SIG-M5 treated with dmso at 0.1 percent for 504 hours (cell line): Measurements from ENCODE around the gene AACS.
"Not testable (repeated sequence)": the region's sequence is repeated elsewhere in the genome, so short reads cannot be mapped to it uniquely, and the experiment has no call there.

Experiments
- DNase-seq: peaks from one replicate; lab custom pipeline; 2025; ENCODE audit not compliant: unreplicated experiment; lab: John Stamatoyannopoulos, UW

AACS gene

GRCh38 chr12:125091401-125091800 is 26.2 kb downstream of the AACS start:
- DNase-seq, result no peak

DNA sequence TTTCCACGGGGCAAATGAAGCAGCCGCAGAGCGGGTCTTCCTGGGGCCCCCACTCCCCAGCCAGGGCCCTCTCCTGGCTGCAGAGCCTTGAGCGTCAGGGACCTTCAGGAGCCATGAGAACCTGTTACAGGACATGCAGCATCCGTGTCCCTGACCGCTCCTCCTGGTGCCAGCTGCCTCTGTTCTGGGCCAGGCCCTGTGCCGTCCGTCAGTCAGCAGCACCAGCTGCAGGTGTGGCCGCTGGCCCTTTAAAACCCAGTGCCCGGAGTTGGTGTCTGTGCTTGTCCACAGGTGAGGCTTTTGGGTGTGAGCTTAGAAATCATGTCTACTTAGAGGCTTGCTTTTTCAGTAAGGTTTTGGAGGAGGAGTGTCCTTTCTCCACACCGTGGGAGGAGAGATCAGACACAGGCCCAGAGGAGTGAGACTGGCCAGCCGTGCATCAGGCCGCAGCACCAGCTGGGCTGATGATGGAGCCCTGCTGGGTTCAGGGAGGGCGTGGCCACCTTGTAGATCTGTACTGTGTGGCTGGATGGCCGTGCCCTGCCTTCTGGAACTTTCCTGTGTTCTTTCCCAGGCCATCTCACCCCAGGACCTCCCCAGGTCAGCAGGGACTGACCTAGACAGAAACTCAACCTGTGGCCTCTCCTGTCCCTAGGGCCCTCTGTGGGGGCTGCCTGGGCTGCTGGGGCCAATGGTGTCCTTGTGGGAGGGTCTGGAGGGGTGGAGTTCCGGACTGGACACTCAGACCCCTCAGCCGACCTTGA is 27.1 kb downstream of the AACS start:
- DNase-seq, result no peak

DNA sequence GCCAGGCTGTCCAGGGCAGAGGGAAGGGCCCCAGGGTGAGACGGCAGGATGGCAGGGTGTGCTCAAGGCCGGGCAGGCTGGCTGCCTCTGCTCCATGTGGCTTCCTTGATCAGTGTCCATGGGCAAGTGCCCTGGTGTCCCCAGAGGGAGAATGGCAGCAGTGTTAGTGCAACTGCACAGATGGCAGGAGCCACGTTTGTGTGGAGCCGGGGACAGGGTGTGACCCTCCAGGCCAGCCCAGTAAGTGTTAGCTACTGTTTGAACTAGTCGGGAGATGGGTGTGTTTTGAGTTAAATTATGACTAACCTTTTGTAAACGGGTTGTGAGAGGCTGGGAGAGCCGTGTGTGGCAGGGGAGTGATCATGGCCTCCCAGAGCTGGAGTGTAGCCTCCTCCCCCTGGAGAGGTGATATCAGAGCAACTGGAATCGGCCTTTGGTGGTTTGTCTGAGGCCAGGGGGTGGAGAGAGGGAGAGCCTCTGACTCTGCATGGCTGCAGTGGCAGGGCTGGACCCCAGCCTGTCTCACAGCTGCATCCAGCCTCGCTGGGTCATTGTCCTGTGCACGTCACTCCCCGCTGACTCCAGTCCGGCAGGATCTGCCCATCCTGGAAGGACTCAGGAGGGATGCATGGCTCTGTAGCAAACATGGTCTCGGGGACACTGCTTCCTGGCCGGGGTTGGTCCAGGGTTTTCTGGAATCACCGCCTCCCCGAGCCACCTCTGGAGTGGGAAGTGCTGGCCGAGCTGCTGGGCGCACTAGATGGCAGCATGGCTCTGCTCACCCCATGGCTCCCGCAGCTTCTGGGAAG is 27.8 kb downstream of the AACS start:
- no peak for DNase-seq

GRCh38 chr12:125093681-125094330 is 28.6 kb downstream of the AACS start:
- DNase-seq, result no peak

DNA sequence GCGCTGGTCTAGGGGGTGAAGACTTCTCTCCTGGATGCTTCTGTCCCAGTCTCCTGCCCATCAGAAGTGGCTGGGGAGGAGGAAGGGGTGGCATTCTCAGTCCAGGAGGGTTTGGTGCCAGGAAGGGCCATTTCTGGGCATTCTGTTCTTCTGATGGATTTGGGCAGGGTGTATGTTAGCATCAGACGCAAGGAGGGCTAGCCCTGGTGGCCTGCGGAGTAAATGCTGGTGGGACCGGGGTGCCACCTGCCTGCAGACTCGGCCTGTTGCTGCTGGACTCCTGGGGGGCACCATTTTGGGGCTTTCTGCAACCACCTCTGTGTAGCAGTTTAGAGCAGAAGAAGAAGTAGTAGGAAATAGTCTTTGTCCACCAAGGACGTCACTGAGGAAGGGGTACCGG is 31.7 kb downstream of the AACS start:
- DNase-seq, result no peak

DNA sequence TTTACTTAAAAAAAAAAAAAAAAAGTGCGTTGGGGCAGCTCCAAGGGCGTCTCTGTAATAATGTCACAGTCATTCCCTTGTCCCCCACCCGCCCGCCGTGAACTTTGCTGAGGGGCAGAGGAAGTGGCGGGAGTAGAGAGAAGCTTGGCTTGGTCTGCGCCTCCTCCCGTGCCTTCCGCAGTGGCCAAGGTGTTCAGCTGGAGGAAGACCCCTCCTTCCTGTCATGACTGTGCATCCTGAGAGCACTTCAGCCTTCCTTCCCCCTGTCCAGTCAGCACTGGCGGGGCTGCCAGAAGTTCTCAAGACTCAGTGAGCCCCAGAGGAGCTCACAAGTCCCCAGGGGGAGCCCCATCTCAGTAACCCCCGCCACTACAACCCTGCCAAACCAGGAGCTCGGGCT is 32.2 kb downstream of the AACS start:
- DNase-seq, result no peak

DNA sequence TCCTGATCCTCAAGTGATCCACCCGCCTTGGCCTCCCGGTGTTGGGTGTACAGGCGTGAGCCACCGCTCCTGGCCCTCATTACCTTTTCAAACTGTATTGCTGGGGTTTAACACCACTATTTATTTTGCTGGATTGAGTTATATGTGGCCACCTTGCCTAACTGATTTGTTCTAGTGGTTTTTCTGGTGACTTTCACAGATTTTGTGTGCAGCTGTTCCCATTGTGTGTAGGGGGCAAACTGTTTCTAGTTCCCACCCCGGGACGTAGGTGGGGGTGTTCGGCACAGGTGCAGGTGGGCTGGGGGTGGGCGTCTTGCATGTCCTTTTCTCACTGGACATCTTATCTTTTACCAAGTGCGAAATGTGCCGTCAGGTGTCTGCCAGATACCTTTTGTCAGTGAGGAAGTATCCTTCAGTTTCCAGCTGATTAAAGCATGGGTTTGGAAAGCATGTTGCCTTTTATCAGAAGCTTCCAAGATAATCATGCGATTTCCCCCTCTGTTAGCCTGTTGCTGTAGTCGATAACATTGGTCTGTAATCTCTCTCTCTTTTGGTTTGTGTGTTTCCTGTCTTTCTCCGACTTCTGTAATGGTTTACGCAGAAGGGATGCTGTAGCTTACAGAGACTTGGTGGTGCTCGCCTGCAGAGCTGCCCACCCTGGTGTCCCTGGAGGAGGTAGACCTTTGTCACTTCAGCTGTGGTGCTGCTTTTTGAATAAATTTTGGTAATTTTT is 33.6 kb downstream of the AACS start:
- DNase-seq, result no peak

- DNase-seq, result no peak
Observed at GRCh38 chr12:125099409-125099782, 34.2 kb downstream of the AACS start.

- DNase-seq, result no peak
Observed at GRCh38 chr12:125100551-125101434, 35.6 kb downstream of the AACS start.

- no peak for DNase-seq
Observed at GRCh38 chr12:125104982-125105381, 39.7 kb downstream of the AACS start.

GRCh38 chr12:125105600-125105999 is 40.4 kb downstream of the AACS start:
- DNase-seq, result no peak

GRCh38 chr12:125110641-125111360 is 45.6 kb downstream of the AACS start:
- DNase-seq, result no peak

GRCh38 chr12:125111403-125111802 is 46.2 kb downstream of the AACS start:
- DNase-seq, result no peak

DNA sequence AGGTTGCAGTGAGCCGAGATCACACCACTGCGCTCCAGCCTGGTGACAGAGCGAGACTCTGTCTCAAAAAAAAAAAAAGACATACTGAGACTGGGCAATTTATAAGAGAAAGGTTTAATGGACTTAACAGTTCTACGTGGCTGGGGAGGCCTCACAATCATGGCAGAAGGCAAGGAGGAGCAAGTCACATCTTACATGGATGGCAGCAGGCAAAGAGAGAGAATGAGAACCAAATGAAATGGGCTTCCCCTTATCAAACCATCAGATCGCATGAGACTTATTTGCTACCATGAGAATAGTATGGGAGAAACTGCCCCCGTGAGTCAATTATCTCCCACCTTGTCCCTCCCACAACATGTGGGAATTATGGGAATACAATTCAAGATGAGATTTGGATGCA is 47.4 kb downstream of the AACS start:
- not testable (repeated sequence) for DNase-seq

DNA sequence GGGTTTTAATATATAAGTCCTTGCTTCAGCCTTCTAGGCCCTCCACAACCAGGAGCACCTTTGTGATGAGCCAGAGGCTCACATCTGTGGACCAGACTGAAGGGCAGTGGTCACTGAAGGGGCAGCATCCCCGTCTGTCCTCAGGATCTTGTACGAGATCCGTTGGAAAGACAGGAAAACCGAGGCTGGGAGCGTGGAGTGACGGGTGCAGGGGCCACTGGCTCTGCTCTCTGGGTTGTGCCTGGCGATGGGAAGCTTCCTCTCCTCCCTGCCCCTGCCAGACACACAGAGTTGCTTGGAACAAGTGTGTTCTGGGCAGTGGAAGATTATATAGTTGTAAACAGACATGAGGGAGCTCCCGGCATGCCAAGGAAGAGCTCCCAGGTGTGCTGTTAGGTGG is 48.0 kb downstream of the AACS start:
- no peak for DNase-seq

DNA sequence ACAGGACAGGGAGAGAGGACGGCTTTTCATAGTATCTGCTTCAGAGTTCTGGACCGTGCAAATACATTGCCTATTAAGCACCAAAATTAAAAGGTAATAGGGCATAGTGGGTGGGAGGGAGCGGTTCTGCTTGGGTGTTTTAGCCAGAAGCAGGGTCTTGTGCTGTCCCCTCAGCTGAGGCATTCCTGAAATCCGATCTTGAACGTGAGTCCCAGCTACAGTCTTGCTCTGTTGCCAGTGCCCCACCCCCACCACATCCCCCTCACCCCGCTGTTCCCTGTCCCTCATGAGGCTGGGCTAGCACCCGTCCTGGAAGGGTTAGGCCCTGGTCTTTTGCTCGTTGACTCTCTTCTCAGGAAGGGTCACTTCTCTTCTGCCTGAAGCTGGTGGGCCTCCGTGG is 48.6 kb downstream of the AACS start:
- no peak for DNase-seq

DNA sequence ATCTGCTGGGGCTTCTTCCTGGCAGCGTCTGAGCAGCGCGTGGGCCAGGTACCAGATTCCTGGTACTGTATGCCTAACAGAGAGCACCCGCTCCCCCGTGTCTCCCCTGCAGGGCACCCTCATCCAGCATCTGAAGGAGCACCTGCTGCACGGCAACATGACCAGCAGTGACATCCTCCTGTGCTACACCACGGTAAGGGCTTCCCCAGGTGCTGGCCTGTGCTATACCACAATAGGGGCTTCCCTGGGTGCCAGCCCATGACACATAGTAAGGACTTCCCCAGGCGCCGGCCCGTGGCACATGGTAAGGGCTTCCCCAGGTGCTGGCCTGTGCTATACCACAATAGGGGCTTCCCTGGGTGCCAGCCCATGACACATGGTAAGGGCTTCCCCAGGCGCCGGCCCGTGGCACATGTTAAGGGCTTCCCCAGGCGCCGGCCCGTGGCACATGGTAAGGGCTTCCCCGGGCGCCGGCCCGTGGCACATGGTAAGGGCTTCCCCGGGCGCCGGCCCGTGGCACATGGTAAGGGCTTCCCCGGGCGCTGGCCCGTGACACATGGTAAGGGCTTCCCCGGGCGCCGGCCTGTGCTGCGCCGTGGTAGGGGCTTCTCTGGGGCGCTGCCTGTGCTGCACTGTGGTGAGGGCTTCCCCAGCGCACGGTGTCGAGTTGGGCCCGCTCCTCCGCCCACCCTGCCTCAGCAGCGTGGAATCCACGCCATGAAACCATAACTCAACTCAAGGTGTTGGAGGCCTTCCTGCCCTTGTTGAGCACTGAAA is 49.3 kb downstream of the AACS start:
- no peak for DNase-seq

DNA sequence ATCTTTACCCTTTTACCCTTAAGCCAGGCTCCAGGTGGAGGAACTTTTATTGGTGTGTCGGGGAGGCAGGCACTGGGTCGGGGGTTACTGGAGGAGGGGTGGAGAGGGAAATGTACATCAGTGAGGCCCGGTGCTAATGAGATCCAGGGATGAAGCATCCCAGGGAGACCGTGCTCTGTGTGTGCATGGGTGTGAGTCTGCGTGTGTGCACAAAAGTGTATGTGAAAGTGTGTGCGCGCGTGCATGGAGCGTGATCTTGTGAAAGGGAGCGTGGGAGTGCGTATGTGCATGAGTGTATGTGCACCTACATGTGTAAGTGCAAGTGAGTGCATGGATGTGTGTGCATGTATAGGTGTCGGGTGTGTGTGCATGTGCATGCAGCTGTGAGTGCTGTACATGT is 55.3 kb downstream of the AACS start:
- no peak for DNase-seq

DNA sequence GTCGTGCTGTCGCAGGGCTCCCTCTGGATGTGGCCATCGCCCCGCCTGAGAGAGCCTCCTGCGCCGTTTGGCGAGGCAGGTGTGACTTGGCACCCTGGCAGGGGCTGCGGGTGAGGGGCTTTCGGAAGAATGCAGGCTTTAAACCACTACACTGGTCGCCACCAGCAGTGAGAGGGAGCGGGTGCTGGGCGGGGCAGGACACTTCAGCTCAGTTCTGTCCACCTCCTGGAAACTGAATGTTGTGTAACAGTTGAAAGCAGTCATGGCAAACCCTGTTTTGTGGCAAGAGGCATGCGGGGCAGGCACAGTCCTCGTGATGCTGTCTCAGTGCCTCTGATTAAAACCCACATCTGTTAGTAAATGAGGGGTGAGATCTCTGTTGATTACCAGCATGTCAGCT is 55.9 kb downstream of the AACS start:
- DNase-seq, result no peak
